K562 (cell line): ENCODE results near the gene C1D. TPM values are rescaled to one million over a fixed set of nuclear protein-coding genes. Genes with fewer than 3 reads are reported as not detected.

Source experiments
- ARID1B ChIP-seq: fragments of 450-650 bp; IDR thresholded peaks from 2 replicates; pipeline ENCODE4 v1.6.1; 2016; ENCODE audit warnings: antibody characterized with exemption, mild to moderate bottlenecking, inconsistent platforms
- ATF1 ChIP-seq, 2 experiments: fragments of 450-650 bp in 1 of 2; IDR thresholded peaks; 2 replicates each; pipeline ENCODE4 v1.6.1; 2016; ENCODE audit warnings: missing compliant biosample characterization in 1 of 2, missing genetic modification characterization in 1 of 2
- BRF1 ChIP-seq: IDR thresholded peaks from 3 replicates; pipeline ENCODE4 v1.6.1; 2011; ENCODE audit warnings: borderline replicate concordance, mild to moderate bottlenecking; ENCODE audit not compliant: insufficient read length; ENCODE audit errors: extremely low read depth
- BRF2 ChIP-seq: IDR thresholded peaks from 3 replicates; pipeline ENCODE4 v1.6.1; 2011; ENCODE audit warnings: borderline replicate concordance, mild to moderate bottlenecking; ENCODE audit not compliant: insufficient read length, insufficient read depth
- CSDE1 ChIP-seq, 2 experiments: fragments of 450-650 bp; IDR thresholded peaks; 2 replicates each; pipeline ENCODE4 v1.6.1; 2016; ENCODE audit warnings: mild to moderate bottlenecking in 1 of 2
- E2F6 ChIP-seq, 2 experiments: IDR thresholded peaks; 2 replicates each; pipeline ENCODE4 v1.6.1; 2011; ENCODE audit warnings: borderline replicate concordance in 1 of 2, control low read depth in 1 of 2, low read depth in 1 of 2, low read length in 1 of 2, mild to moderate bottlenecking in 1 of 2, mixed read lengths in 1 of 2, moderate library complexity in 1 of 2; ENCODE audit not compliant: insufficient read depth in 1 of 2, insufficient read length in 1 of 2, poor library complexity in 1 of 2, severe bottlenecking in 1 of 2; ENCODE audit errors: extremely low read depth in 1 of 2
- MED1 ChIP-seq: sonication (generic); formaldehyde crosslinking; IDR thresholded peaks from 2 replicates; pipeline ENCODE4 v1.8.1; 2023; ENCODE audit warnings: missing genetic modification reagents, borderline replicate concordance
- NEUROD1 ChIP-seq: fragments of 150-350 bp; IDR thresholded peaks from 2 replicates; pipeline ENCODE4 v1.6.1; 2014; ENCODE audit warnings: borderline replicate concordance, low read length, low read depth; ENCODE audit not compliant: partially characterized antibody
- NR3C1 ChIP-seq: sonication (generic); formaldehyde crosslinking; IDR thresholded peaks from 2 replicates; pipeline ENCODE4 v1.8.1; 2022; ENCODE audit warnings: missing genetic modification reagents
- PHF8 ChIP-seq: fragments of 200-600 bp; sonication (generic); IDR thresholded peaks from 2 replicates; pipeline ENCODE4 v1.6.1; 2012; ENCODE audit warnings: mixed run types, mild to moderate bottlenecking, inconsistent platforms, low read length, moderate library complexity, borderline replicate concordance
- POLR2H ChIP-seq: IDR thresholded peaks from 2 replicates; pipeline ENCODE4 v1.6.1; 2016; ENCODE audit warnings: missing genetic modification characterization, low read depth, mild to moderate bottlenecking, control low read depth, missing compliant biosample characterization, moderate library complexity
- PTTG1 ChIP-seq: fragments of 450-650 bp; IDR thresholded peaks from 2 replicates; pipeline ENCODE4 v1.6.1; 2016; ENCODE audit warnings: low read depth, mild to moderate bottlenecking, missing genetic modification characterization, missing compliant biosample characterization
- RBFOX2 ChIP-seq: fragments of 200-400 bp; formaldehyde crosslinking; IDR thresholded peaks from 2 replicates; pipeline ENCODE4 v1.6.1; 2017; ENCODE audit warnings: low read depth, mild to moderate bottlenecking, low read length, moderate library complexity
- RFX5 ChIP-seq: IDR thresholded peaks from 2 replicates; pipeline ENCODE4 v1.6.1; 2011; ENCODE audit warnings: low read depth, mild to moderate bottlenecking, improper control_type of control experiment, low read length
- RNF2 ChIP-seq: sonication (generic); IDR thresholded peaks from 2 replicates; pipeline ENCODE4 v1.6.1; 2016
- SIRT6 ChIP-seq: IDR thresholded peaks from one replicate; pipeline ENCODE4 v1.6.1; 2012; ENCODE audit warnings: low read depth, mild to moderate bottlenecking, control low read depth, inconsistent platforms, low read length, moderate library complexity
- SMARCE1 ChIP-seq: fragments of 450-650 bp; IDR thresholded peaks from 2 replicates; pipeline ENCODE4 v1.7.1; 2016; ENCODE audit warnings: mild to moderate bottlenecking
- SPI1 ChIP-seq: IDR thresholded peaks from 2 replicates; pipeline ENCODE4 v1.6.1; 2011; ENCODE audit warnings: low read depth, low read length, control low read depth, borderline replicate concordance
- SREBF1 ChIP-seq: fragments of 150-350 bp; IDR thresholded peaks from 2 replicates; pipeline ENCODE4 v1.6.1; 2014; ENCODE audit warnings: antibody characterized with exemption, low read depth, low read length, borderline replicate concordance
- SRF ChIP-seq, 2 experiments: fragments of 250-450, 450-650 bp in 1 of 2; sonication (Bioruptor Pico) in 1 of 2; sonication (generic) in 1 of 2; formaldehyde crosslinking; IDR thresholded peaks; 2 replicates each; pipeline versions ENCODE4 v1.5.0 to v1.5.1; 2020 to 2022; ENCODE audit warnings: mild to moderate bottlenecking in 1 of 2, missing genetic modification reagents in 1 of 2
- TCF7 ChIP-seq: sonication (generic); IDR thresholded peaks from 2 replicates; pipeline ENCODE4 v1.6.1; 2016; ENCODE audit warnings: antibody characterized with exemption, borderline replicate concordance
- ZNF174 ChIP-seq: fragments of 250-450 bp; sonication (Bioruptor Pico); IDR thresholded peaks from 2 replicates; pipeline ENCODE4 v1.4.0; 2020; ENCODE audit warnings: mild to moderate bottlenecking
- ZNF57 ChIP-seq: fragments of 450-650 bp; formaldehyde crosslinking; IDR thresholded peaks from 2 replicates; pipeline ENCODE4 v1.4.0; 2020; ENCODE audit warnings: mild to moderate bottlenecking, moderate library complexity
- ZNF696 ChIP-seq: fragments of 250-450 bp; sonication (Bioruptor Pico); conservative IDR thresholded peaks from 2 replicates; pipeline ENCODE4 v1.4.0; 2020; ENCODE audit warnings: mild to moderate bottlenecking, moderate library complexity
- ZNF766 ChIP-seq: fragments of 200-800 bp; sonication (Bioruptor generic); conservative IDR thresholded peaks from 2 replicates; pipeline ENCODE4 v1.6.1; 2016; ENCODE audit warnings: missing genetic modification characterization, missing compliant biosample characterization
- polyA plus RNA-seq, 8 experiments: library from polyadenylated mRNA; depleted of rRNA in 4 of 8; stranded (reverse) in 5 of 8; unstranded in 3 of 8; fragments of >200 nt; fragmentation: Nextera tagmentation in 2 of 8; fragmentation: Illumina TruSeq in 1 of 8; extraction: Ambion mirVana in 2 of 8; extraction: Trizol in 1 of 8; gene quantifications; 2 replicates each; pipeline versions ENCODE4 v1.2.1 to v1.2.3, GENCODE V29; 2011 to 2014; ENCODE audit warnings: inconsistent platforms in 1 of 8, missing spikeins in 1 of 8
- total RNA-seq, 7 experiments: library from RNA; depleted of rRNA in 6 of 7; stranded (reverse); fragments of >200 nt in 6 of 7; fragmentation: Illumina TruSeq in 2 of 7; extraction: Trizol in 2 of 7; gene quantifications; 2 replicates each; pipeline versions ENCODE4 v1.2.1 to v1.2.3, GENCODE V29; 2011 to 2021; ENCODE audit warnings: low replicate concordance in 1 of 7

The C1D gene
- total and polyA plus RNA-seq, 9 of the 15 experiments (the other 6 are each of a cell fraction or from before 2014, with no cell fraction given): 33.2 to 123 (median 56.5) TPM

- TF ChIP-seq SRF (CRISPR knock-in tag; IDR thresholded peaks at IDR 0.05) (no peak), ZNF57 (CRISPR knock-in tag) (no peak), TCF7 (no peak), SPI1 (peak; percentile 2; the same call in 1 of the 2 replicates), POLR2H (tag) (no peak), ATF1 (CRISPR knock-in tag; IDR thresholded peaks at IDR 0.05) (no peak), ATF1 (tag; IDR thresholded peaks at IDR 0.05) (no peak), CSDE1 (IDR thresholded peaks at IDR 0.05) (no peak), SIRT6 (no peak), ZNF696 (no peak), ARID1B (peak; percentile 83), RFX5 (no peak), RBFOX2 (no peak), NR3C1 (no peak), ZNF766 (0 out of 2 replicates have a peak, but pooled peaks have one; percentile 14), SMARCE1 (no peak), PTTG1 (tag) (no peak), ZNF174 (CRISPR knock-in tag) (no peak), MED1 (CRISPR knock-in tag) (no peak), BRF1 (no peak), SREBF1 (no peak), PHF8 (no peak), RNF2 (no peak), BRF2 (no peak), NEUROD1 (no peak), E2F6 (IDR thresholded peaks at IDR 0.05; ENCODE audit: borderline replicate concordance in 1 of 2, extremely low read depth in 1 of 2, insufficient read depth in 1 of 2, insufficient read length in 1 of 2, low read depth in 1 of 2, low read length in 1 of 2, poor library complexity in 1 of 2, severe bottlenecking in 1 of 2) (no peak)
These were observed 37.4 kb upstream of the C1D start (continued) for GRCh38 chr2:68100189-68100588.
